ENCODE data around the gene GCGR.

- TF ChIP-seq CTCF (IDR thresholded peaks at IDR 0.05; ENCODE audit: low read depth, low read length), result peak; percentile 5
- no peak for TF ChIP-seq MAX (IDR thresholded peaks at IDR 0.05; ENCODE audit: low read depth, low read length)
Observed at GRCh38 chr17:81825841-81826466, 22.0 kb downstream of the GCGR start.

Data from NB4 (cell line).